GM19455 (cell line): Measurements from ENCODE around the gene UBE2D2.
"Not testable (repeated sequence)": the region's sequence is repeated elsewhere in the genome, so short reads cannot be mapped to it uniquely, and the experiment has no call there.

Source experiments
- ATAC-seq: cut with Tn5 transposase; IDR thresholded peaks from one replicate; pipeline ENCODE4 v1.9.1; 2021; ENCODE audit not compliant: unreplicated experiment

The UBE2D2 gene

GRCh38 chr5:139578325-139578724, 17.2 kb downstream of the UBE2D2 start:
- ATAC-seq, result no peak

- ATAC-seq, result not testable (repeated sequence)
Observed at GRCh38 chr5:139582181-139582580, 21.0 kb downstream of the UBE2D2 start.

DNA sequence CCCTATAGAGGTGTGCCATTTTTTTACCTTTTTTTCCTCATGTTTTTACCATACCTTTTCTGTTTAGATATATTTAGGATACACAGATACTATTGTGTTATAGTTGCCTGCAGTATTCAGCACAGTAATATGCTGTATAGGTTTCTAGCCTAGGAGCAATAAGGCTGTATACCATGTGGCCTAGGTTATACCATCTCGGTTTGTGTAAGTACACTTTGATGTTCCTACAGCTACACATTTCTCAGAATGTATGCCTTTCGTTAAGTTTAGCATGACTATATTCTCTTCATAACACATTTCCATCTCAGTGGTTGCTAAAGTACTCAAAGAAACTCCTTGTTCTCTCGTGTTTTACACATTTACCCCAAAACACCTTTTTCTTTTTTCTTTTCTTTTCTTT, 23.0 kb downstream of the UBE2D2 start:
- ATAC-seq, result no peak

GRCh38 chr5:139588116-139588515, 27.0 kb downstream of the UBE2D2 start:
- not testable (repeated sequence) for ATAC-seq

GRCh38 chr5:139588962-139589361, 27.8 kb downstream of the UBE2D2 start:
- ATAC-seq, result no peak

DNA sequence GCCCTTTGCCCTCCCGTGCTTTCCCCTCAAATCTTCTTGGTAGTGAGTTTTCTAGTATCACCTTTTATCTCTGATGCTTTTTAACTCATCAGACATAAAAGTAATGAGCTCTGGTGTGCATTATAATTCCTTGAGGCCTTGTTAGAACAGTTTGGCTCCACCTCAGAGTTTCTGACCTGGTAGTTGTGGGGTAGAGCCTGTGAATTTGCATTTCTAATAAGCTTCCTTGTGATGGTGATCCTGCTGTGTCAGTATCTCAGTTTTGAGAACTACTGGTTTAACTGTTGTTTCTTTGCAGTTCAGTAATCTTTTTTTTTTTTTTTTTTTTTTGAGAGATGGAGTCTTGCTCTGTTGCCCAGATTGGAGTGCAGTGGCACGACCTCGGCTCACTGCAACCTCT, 31.1 kb downstream of the UBE2D2 start:
- ATAC-seq, result no peak

DNA sequence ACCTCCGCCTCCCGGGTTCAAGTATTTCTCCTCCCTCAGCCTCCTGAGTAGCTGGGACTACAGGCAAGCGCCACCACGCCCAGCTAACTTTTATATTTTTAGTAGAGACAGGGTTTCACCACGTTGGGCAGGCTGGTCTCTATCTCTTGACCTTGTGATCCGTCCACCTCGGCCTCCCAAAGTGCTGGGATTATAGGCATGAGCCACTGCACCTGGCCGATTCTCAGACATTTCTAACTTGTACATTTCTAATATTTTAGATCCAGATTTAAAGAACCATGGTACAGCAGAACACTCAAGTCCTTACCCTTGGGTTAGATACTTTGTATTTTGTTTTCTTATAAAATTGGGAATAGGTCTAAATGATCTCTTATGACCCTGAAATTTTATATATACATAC, 31.9 kb downstream of the UBE2D2 start:
- ATAC-seq, result not testable (repeated sequence)

DNA sequence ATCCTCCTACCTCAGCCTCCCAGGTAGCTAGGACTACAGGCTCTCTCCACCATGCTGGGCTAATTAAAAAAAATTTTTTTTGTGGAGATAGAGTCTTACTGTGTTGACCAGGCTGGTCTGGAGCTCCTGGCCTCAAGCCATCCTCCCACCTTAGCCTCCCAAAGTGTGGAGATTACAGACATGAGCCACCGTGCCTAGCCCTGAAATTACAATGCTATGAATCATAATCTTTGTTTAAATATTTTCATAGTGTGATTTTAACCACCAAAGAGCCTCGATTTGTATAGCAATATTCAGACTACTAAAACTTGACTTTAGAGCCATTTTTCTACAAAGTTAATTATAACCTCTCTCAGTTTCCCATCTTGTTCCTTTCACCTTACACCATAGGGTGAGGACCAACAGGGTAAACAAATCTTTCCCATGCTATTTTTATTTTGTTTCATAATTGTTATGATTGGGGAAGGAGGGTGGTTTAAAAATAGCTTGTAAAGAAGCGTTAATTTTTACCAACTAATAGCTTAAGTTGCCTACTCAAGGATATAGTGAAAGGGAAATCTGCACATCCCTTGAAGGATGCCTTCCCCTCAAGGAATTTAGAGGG, 32.7 kb downstream of the UBE2D2 start:
- no peak for ATAC-seq

DNA sequence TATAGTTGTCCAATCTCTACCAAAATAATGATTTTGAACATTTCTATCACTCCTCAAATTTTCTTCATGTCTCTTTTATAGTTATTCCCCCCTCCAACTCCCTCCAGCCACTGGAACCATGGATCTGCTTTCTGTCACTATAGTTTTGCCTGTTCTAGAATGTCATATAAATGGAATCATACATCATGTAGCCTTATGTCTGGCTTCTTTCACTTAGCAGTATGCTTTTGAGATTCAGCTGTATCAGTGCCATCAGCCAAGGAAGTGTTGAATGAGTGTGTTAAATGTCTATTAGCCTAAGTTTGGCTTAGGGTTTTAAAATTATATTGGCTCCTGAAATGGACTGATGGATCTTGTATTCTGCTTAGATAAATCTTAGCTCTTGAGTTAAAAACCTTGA, 36.0 kb downstream of the UBE2D2 start:
- no peak for ATAC-seq

DNA sequence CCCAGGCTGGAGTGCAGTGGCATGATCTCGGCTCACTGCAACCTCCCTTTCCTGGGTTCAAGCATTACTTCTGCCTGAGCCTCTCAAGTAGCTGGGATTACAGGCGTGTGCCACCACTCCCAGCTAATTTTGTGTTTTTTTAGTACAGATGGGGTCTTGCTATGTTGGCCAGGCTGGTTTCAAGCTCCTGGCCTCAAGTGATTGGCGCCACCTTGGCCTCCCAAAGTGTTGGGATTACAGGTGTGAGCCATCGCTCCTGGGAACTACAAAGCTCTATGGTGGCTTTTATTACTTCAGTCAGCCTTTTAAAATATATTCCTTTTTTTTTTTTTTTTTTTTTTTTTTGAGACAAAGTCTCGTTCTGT, 37.4 kb downstream of the UBE2D2 start:
- not testable (repeated sequence) for ATAC-seq

GRCh38 chr5:139600336-139600949, 39.3 kb downstream of the UBE2D2 start:
- no peak for ATAC-seq

- no peak for ATAC-seq
Observed at GRCh38 chr5:139601429-139601828, 40.3 kb downstream of the UBE2D2 start.

- ATAC-seq, result not testable (repeated sequence)
Observed at GRCh38 chr5:139601948-139602347, 40.8 kb downstream of the UBE2D2 start.

DNA sequence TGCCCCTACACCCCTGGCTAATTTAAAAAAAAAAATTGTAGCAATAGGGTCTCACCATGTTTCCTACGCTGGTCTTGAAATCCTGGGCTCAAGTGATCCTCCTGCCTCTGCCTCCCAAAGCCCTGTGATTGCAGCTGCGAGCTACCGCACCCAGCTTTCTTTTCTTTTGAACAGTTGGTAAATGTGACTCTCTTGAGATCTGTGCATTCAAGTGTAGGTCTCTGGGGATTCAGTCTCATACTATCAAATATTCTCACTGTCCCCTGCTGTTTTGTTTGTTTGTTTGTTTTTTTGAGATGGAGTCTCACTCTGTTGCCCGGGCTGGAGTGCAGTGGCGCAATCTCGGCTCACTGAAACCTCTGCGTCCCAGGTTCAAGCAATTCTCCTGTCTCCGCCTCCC, 44.7 kb downstream of the UBE2D2 start:
- no peak for ATAC-seq

GRCh38 chr5:139611703-139612584, 50.8 kb downstream of the UBE2D2 start:
- ATAC-seq, result no peak

GRCh38 chr5:139619861-139620260, 58.7 kb downstream of the UBE2D2 start:
- no peak for ATAC-seq

DNA sequence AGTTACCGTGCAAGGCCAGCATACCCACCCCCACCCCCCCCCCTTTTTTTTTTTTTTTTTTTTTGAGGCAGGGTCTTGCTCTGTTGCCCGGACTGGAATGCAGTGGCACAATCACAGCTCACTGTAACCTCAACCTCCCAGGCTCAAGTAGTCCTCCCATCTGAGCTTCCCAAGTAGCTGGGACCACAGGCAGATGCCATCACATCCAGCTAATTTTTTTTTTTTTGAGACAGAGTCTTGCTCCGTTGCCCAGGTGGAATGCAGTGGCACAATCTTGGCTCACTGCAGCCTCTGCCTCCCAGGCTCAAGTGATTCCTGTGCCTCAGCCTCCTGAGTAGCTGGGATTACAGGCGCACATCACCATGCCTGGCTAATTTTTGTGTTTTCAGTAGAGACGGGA, 64.3 kb downstream of the UBE2D2 start:
- ATAC-seq, result not testable (repeated sequence)

GRCh38 chr5:139630855-139631254, 69.7 kb downstream of the UBE2D2 start:
- no peak for ATAC-seq

DNA sequence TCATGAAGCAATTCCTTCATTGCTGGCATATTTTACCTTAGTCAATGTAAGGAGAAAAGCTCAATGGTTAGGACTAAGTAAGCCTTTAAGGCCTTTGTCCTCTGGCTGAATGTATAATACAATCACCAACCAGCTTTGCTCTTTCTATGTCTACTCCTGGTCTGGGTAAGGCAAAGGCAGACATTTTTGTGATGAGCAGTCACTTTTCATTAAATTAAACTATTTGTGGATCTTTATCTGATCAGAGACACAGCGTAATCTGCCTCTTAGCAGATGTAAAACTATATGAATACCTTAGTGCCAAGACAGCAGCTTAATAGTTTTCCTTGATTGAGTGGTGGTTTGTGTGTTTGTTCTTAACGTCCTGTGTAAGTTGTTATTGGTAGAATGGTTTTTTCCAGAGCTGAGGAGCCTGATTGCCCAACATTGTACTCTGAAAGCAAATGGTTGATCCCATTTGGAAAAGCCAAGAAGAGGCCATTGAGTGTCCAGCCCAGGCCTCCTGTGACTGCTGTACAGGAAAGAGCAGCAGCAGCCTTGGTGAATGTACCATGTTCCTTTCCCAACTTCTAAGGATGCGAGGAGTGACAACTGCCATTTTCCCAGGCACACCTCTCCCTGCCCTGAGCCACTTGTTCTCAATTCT, 70.5 kb downstream of the UBE2D2 start:
- no peak for ATAC-seq

DNA sequence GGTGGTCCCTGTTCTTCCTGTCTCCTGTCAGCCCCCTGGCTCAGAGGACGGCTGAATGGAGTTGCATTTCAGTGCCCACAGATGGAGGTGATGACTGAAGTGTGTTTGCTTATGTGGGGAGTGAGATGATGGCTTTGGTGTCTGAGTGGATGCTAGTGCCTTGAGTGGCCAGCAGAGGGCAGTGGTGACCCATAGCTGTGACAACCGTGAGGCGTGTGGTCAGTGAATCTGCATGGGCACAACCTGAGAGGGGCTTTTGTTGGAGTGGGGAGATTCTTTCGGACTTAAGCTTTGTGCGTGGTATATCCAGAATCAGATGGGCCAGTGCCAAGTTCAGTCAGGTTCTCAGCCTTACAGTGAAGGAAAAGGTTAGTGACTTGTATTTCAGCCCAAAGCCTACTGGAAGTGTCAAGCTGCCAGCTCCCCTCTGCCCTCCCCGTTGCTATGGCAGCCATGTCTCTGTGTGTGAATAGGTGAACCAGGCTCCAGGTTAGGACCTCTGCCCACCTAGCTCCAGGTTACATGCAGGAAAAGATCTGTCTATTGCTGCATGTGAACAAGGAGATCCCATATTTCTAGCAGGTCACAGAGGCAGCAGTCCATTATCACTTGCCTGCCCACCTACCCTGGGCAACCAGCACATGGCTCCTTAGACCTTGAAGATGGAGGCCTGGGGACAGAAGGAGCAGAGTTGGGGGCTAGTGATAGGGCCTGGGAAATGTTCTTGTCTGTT, 72.3 kb downstream of the UBE2D2 start:
- no peak for ATAC-seq

GRCh38 chr5:139634028-139634325, 72.8 kb downstream of the UBE2D2 start:
- ATAC-seq, result no peak
